VCaP (cell line): ENCODE measurements around the gene FCRL5.
A peak's percentile ranks its signal among the peaks of the same experiment; 100 is the strongest.

Experiments used
- H3K27ac ChIP-seq: fragments of 450-650 bp; 2 replicates; pipeline ENCODE4 v1.5.1; 2017
- TF ChIP-seq, protein P1 (sequence below): fragments of 450-650 bp; conservative IDR thresholded peaks from 2 replicates; pipeline ENCODE4 v1.5.1; 2017; ENCODE audit warnings: mild to moderate bottlenecking, moderate library complexity

FCRL5 gene

DNA sequence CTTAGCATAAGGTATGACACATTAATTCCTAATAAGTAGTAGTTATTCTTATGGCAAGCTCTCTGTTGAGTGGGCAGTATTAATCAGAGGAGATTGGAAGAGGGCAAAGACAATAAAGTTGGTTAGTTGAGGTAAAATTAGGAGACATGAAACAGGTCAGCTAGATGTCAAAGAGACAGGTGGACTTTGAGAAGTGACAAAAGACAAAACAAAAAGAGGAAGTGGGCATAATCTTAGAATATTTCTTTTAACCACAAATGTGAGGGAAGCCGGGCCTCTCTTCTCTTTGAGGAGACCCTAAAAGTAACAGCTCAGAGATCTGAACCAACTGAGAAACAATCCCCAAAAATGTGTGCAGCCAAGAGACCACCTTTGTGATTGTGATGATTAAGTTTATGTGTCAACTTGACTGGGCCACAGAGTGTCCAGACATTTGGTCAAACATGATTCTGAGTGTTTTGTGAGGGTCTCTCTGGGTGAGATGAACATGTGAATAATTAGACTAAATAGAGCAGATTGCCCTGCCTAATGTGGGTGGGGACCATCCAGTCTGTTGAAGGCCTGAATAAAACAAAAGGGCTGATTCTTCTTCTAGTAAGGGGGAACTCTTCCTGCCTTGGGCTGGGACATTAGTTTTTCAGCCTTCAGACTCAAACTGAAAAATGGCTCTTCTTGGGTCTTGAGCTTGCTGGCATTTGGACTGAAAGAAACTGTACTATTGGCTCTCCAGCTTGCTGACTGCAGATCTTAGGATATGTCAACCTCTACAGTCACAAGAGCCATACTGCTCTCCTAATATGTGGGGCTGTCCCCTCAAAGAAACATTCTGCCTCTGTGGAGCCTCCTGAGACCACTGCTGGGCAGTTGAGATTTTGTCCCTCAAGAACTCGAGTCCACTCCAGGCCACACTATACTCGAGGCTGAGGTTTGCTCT lies 40.0 kb downstream of the FCRL5 start:
- TF ChIP-seq, protein P1, sequence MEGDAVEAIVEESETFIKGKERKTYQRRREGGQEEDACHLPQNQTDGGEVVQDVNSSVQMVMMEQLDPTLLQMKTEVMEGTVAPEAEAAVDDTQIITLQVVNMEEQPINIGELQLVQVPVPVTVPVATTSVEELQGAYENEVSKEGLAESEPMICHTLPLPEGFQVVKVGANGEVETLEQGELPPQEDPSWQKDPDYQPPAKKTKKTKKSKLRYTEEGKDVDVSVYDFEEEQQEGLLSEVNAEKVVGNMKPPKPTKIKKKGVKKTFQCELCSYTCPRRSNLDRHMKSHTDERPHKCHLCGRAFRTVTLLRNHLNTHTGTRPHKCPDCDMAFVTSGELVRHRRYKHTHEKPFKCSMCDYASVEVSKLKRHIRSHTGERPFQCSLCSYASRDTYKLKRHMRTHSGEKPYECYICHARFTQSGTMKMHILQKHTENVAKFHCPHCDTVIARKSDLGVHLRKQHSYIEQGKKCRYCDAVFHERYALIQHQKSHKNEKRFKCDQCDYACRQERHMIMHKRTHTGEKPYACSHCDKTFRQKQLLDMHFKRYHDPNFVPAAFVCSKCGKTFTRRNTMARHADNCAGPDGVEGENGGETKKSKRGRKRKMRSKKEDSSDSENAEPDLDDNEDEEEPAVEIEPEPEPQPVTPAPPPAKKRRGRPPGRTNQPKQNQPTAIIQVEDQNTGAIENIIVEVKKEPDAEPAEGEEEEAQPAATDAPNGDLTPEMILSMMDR, result no peak
- no peak overlapping the region for H3K27ac ChIP-seq

DNA sequence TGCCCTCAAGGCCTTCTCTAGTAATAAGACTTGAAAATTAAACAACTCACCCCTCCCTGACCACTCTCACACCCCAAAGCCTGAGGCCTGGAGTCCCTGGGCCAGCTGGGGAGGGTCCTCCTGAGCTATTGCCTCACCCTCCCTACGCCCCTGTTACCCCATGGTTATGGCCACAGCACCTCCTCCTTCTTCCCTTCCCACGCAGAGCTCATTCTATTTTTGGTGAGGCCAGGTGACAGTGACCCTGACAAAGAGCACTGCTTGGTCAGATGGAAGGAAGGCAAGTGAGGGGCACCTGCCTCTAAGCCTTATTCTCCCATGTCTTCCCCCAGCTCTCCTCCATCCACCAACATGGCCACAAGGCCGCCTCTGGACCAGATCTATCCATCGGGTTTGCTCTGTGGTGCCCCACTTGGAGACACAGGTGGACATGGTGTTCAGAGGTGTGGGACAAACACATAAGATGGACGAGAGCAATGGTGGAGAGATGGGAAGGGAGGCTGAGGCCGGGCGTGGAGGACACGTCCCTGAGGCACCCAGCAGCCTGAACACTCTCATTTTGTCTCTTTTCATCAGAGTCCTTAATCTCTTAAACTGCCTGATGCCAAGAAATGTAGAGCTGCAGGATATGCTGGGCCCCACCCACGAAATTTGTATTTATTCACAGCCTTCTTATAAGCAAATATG lies 42.6 kb downstream of the FCRL5 start:
- no peak overlapping the region for H3K27ac ChIP-seq
- TF ChIP-seq, protein P1, result no peak

DNA sequence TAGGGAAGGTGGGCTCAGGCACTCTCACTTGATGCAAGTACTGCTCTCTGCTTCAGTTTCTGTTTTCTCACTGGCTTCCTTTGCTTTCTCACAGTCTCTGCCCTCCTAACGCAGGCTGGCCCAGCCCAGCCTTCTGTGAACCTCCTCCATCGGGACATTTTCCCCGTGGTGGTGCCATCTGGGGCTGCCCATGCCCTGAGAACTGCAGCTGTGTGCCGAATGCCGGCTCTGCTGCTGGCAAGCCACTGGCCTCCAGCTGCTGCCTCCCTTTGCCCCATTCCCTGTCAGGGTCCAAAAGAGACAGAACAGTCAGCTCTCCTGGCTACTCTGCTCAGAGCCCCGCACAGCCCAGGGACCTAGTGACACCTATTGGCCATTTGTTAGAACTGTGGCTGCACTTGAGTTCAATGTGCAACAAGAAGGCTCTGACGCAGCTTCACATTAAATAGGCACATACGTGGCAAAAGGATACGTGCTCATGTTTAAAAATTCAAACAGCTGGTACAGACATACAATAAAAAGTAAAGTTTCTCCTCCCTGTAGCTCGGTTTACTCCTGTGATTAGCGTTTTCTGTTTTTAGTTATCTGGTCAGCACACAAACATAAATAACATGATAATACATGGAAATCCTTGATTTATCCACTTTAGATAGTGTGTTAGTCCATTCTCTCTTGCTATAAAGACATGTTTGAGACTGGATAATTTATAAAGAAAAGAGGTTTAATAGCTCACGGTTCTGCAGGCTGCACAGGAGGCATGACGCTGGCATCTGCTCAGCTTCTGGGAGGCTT lies 46.6 kb downstream of the FCRL5 start:
- no peak overlapping the region for H3K27ac ChIP-seq
- TF ChIP-seq, protein P1, result peak; percentile 92

DNA sequence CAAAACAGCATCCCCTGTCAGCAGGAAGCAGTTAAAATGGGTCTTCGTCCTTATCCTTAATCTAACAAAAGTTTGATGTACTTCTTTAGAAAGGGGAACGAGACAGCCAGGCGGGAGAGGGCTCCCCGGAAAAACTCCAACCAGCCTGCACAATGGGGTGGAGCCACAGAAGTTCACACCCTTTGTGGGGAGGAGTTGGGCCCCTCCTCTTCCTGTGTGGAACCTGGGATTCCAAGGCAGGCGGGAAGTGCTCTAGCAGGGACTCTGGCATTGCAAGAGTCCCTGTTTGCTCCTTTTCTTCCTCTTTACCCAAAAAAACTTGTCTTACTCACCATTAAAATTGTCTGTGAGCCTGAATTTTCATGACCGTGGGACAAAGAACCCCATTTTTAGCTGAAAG lies 47.7 kb downstream of the FCRL5 start:
- TF ChIP-seq, protein P1, result no peak
- H3K27ac ChIP-seq, result no peak overlapping the region

DNA sequence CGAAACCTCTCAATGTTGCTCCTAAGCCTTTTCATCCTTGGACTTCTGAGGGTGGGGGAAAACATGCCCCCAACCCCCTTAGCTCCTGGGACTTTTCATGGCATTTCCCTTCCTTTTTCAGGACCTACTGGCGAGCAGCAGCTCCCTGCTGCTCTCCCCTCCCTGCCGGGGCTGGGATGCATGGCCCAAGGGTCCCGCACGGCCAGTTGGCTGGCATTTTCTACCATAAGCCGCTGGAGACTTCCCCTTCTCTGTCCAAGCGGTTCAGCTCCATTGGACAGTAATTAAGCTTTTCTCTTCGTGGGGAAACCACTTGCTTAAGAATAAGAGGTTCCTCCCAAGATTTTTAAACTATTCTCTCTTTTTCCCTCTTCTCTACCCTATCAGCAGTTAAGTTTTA lies 52.8 kb downstream of the FCRL5 start:
- no peak overlapping the region for H3K27ac ChIP-seq
- TF ChIP-seq, protein P1, result no peak

DNA sequence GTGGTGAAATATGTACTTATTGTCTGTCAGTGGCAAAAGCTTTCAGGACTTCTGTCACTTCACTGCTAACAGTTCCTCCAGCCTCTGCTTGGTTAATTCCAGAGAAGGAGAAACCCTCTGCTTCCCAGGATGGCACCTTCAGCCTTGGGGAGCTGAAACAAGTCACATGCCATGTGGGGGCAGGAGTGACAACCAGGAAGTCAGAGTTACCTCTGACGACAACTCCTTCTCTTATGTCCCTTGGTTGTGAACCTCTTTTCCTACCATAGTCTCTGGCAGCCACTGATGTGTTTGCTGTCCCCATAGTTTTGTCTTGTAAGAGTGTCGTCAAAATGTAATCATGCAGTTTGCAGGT lies 53.6 kb downstream of the FCRL5 start:
- TF ChIP-seq, protein P1, result no peak
- H3K27ac ChIP-seq, result 0 out of 2 replicates have a peak overlapping the region, but pooled peaks have one; percentile 39
